AG04450 (cell line): ENCODE results near the gene NAE1. TPM values are rescaled to one million over a fixed set of nuclear protein-coding genes. Genes with fewer than 3 reads are reported as not detected.

Source experiments
- CTCF ChIA-PET: fragments of 300-600, 350-600 bp; formaldehyde crosslinking; extraction: SDS; loops from one replicate; lab custom pipeline; 2022; ENCODE audit warnings: antibody characterized with exemption, inconsistent platforms; lab: Charles Lee
- POLR2A ChIA-PET: fragments of 350-600 bp; formaldehyde crosslinking; extraction: SDS; loops from one replicate; lab custom pipeline; 2021; ENCODE audit warnings: antibody characterized with exemption, inconsistent platforms; lab: Yijun Ruan, JAX
- DNase-seq: peaks from one replicate; pipeline ENCODE4 v3.0.0-alpha.2; 2011; ENCODE audit warnings: low read depth, low spot score
- H3K27ac ChIP-seq: one replicate; pipeline ENCODE4 v1.5.1; 2012; ENCODE audit warnings: low read depth, low read length, control low read depth
- H3K27me3 ChIP-seq: one replicate; pipeline ENCODE4 v1.6.0; 2012; ENCODE audit warnings: low read length; ENCODE audit not compliant: control insufficient read depth, insufficient read depth
- H3K4me3 ChIP-seq: 2 replicates; pipeline ENCODE4 v1.5.1; 2011; ENCODE audit warnings: mild to moderate bottlenecking, low read depth, low read length, control low read depth
- H3K9me3 ChIP-seq: 2 replicates; pipeline ENCODE4 v1.5.1; 2012; ENCODE audit warnings: low read length; ENCODE audit not compliant: control insufficient read depth, insufficient read depth
- polyA minus RNA-seq: library from RNA; depleted of rRNA, polyadenylated mRNA; stranded (reverse); fragments of >200 nt; gene quantifications from 2 replicates; pipeline ENCODE4 v1.2.3, GENCODE V29; 2011; rRNA and poly(A)+ RNA removed
- polyA plus RNA-seq: library from polyadenylated mRNA; depleted of rRNA; stranded (reverse); fragments of >200 nt; gene quantifications from 2 replicates; pipeline ENCODE4 v1.2.3, GENCODE V29; 2011; rRNA removed
- TF ChIP-seq, protein P1 (sequence below): IDR thresholded peaks from 2 replicates; pipeline ENCODE4 v1.5.1; 2011; ENCODE audit warnings: low read depth, low read length, control low read depth, inconsistent platforms

The NAE1 gene
- polyA plus RNA-seq (31.3 and 49.8 TPM in 2 replicates), polyA minus RNA-seq (9.5 and 19.9 TPM in 2 replicates)

DNA sequence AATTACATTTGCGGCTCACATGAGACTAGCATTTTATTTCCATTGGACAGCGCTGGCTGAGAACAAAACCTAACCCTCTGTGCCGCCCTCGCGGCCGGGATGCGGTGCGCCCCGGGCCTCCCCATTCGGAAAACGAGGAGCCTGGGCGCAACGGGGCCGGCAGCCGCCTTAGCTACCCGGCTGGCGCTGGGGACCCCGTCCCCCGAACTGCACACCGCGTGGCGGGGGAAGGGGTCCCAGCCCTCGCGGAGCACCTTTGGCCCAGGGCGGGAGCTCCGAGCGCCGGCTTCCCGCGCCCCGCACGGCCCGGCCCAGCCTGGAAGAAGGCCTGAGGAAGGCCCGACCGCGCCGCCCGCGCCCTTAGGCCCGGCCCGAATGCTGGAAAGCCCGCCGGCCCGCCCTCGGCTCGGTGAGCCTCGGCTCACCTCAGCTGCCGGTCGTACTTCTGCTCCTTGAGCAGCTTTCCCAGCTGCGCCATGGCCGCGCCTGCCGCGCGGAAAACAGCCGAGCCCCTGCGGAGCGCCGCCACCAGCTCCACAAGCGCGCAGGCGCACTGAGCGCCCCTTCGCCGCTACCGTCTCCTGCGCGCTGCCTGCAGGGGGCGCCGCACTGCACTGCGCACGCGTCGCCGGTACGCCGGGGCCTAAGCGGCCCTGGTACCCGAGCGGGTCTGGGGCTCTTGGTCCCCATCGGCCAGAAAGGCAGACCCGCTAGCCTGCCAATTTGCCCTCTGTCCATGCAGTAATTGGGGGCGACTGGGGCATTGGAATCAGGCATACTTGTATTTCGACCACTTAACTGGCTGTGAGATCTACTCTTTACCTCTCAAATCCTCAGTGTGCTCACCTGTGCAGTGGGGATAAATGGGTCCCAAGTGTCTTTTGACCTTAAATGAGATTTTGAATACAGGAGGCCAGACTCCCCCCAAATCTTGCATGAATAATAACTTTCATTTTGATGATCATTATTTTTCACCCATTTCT is at the start of gene NAE1:
NAE1 (minus strand) TSS at position 555 of the 983 bp plus-strand sequence; CDS start at position 478, 77 bp downstream.
- POLR2A ChIA-PET: interaction anchor here (0.9 to 1.4 kb wide), 4 partner anchors 13 to 44 kb away, joined by 3 to 11 read pairs (median 5); no protein-coding TSS in a partner anchor
- Histone ChIP-seq H3K9me3 (no peaks in the 10 kb centered on the region), H3K4me3 (peak within 1 kb of the TSS; percentile 68), H3K27me3 (peaks cover 3% of the 10 kb centered on the region), H3K27ac (no peak within 1 kb of the TSS)
- CTCF ChIA-PET: interaction anchor here (0.5 to 7.2 kb wide), 72 partner anchors 8 to 1608 kb away, joined by 3 to 161 read pairs (median 5); partner anchors contain the start of genes CA7, DYNC1LI2 and PDP2
- TF ChIP-seq, protein P1, sequence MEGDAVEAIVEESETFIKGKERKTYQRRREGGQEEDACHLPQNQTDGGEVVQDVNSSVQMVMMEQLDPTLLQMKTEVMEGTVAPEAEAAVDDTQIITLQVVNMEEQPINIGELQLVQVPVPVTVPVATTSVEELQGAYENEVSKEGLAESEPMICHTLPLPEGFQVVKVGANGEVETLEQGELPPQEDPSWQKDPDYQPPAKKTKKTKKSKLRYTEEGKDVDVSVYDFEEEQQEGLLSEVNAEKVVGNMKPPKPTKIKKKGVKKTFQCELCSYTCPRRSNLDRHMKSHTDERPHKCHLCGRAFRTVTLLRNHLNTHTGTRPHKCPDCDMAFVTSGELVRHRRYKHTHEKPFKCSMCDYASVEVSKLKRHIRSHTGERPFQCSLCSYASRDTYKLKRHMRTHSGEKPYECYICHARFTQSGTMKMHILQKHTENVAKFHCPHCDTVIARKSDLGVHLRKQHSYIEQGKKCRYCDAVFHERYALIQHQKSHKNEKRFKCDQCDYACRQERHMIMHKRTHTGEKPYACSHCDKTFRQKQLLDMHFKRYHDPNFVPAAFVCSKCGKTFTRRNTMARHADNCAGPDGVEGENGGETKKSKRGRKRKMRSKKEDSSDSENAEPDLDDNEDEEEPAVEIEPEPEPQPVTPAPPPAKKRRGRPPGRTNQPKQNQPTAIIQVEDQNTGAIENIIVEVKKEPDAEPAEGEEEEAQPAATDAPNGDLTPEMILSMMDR: peak; percentile 89
- peak; percentile 53 for DNase-seq

DNA sequence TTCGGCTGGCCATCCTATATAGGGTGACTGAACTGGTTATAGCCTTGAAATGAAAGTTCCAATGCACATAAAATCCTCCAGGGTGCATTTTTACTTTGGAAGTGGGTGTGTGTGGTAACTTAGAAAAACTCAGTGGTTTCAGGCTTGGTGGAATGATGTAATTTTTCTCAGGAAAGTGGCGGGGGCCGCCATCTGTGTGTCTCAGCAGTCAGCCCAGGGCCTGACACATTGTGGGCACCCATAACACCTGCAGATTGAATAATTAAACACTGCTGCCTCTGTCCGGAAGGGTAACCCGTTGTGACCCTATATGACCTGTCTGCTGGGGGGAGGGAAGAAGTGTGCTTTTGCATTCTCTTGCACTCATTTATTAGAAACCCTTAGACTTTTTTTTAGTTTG is 47.3 kb upstream of the NAE1 start:
- Histone ChIP-seq H3K9me3 (no peaks in the 10 kb centered on the region; the same call in 1 of the 2 replicates), H3K27me3 (no peaks in the 10 kb centered on the region), H3K27ac (no peak overlapping the region), H3K4me3 (no peak overlapping the region)
- ChIA-PET CTCF (interaction anchor here (1.0 to 3.6 kb wide), 3 partner anchors 10 to 48 kb away, joined by 3 to 9 read pairs (median 8); partner anchors contain the start of gene NAE1), POLR2A (no interaction called here)
- no peak for DNase-seq
- TF ChIP-seq, protein P1: no peak

DNA sequence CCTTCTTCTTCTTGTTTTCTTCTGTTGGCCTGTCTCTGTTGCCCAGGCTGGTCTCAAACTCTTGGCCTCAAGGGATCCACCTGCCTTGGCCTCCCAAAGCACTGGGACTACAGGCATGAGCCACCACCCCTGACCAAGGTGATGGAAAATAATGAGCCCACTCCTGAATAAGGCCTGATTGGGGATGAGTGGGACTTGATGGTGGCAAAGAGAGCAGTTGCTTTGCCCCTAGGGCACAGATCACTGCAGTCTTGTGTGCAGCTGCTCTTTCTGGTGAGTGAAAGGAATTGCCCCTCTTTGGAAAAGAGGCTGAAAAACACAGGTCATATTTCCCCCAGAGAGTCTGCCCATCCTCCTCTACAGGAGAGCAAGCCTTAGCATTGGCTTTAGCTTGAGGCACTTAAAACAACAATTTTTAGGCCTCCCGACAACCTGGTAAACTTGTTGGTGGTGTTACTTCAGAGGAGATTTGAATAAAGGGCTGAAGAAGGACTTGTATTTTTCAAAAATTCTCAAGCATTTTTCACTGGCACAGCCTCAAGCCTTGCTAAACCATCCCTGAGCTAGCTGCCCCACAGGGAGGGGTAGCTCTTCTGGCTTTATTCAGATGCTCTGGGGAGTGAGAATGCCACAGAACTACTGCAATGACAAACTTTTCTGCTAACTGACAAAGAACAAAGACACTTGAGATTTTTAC is 43.5 kb upstream of the NAE1 start:
- no peaks in the 10 kb centered on the region for H3K27me3 ChIP-seq
- POLR2A ChIA-PET: interaction anchor here (0.6 to 1.1 kb wide), 3 partner anchors 43 to 372 kb away, joined by 3 to 4 read pairs (median 3); partner anchors contain the start of gene NAE1
- H3K4me3 ChIP-seq: no peak overlapping the region
- no peaks in the 10 kb centered on the region for H3K9me3 ChIP-seq
- peak overlapping the region; percentile 47 for H3K27ac ChIP-seq
- no peak for DNase-seq
- CTCF ChIA-PET: interaction anchor here (0.6 to 10.4 kb wide), 8 partner anchors 15 to 369 kb away, joined by 3 to 161 read pairs (median 6); partner anchors contain the start of gene NAE1
- TF ChIP-seq, protein P1: no peak

DNA sequence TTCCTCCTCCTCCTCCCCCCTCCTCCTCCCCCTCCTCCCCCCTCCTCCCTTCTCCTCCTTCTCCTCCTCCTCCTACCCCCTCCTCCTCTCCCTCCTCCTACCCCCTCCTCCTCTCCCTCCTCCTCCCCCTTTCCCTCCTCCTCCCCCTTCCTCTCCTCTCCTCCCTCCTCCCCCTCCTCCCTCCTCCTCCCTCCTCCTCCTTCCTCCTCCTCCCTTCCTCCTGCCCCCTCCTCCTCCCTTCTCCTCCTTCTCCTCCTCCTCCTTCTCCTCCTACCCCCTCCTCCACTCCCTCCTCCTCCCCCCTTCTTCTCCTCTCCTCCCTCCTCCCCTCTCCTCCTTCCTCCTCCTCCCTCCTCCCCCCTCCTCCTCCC is 42.9 kb upstream of the NAE1 start:
- CTCF ChIA-PET: interaction anchor here (0.6 to 10.4 kb wide), 29 partner anchors 9 to 519 kb away, joined by 3 to 161 read pairs (median 5); partner anchors contain the start of genes DYNC1LI2, NAE1 and RRAD
- H3K9me3 ChIP-seq: no peaks in the 10 kb centered on the region
- H3K27me3 ChIP-seq: no peaks in the 10 kb centered on the region
- POLR2A ChIA-PET: interaction anchor here (0.8 to 1.6 kb wide), 5 partner anchors 8 to 465 kb away, joined by 3 to 7 read pairs (median 3); partner anchors contain the start of gene NAE1
- DNase-seq: no peak
- TF ChIP-seq, protein P1: no peak
- no peak overlapping the region for H3K4me3 ChIP-seq
- H3K27ac ChIP-seq: peak overlapping the region; percentile 82
